ENCODE measurements around the gene JAKMIP1. TPM values are rescaled to one million over a fixed set of nuclear protein-coding genes. Genes with fewer than 3 reads are reported as not detected.

JAKMIP1 gene
- total RNA-seq, 1 experiment from 2014 or later, result not detected

GRCh38 chr4:6188687-6189305, 11.6 kb downstream of the JAKMIP1 start:
- Histone ChIP-seq H3K27me3 (ENCODE audit: insufficient read depth, low read length) (peaks cover 3% of the 10 kb centered on the region; the same call in 1 of the 2 replicates), H2AFZ (ENCODE audit: low read depth, low read length, poor library complexity, severe bottlenecking) (no peak overlapping the region), H3K4me3 (replicated peaks in 1 of 2; ENCODE audit: low read depth in 1 of 2, low read length in 2 of 2) (no peak overlapping the region), H3K27ac (ENCODE audit: low read depth, low read length) (no peak overlapping the region), H3K36me3 (ENCODE audit: control insufficient read depth in 1 of 2, insufficient read depth in 2 of 2, low read length in 2 of 2) (no peaks in the 10 kb centered on the region), H3K9ac (ENCODE audit: low read length) (no peak overlapping the region), H3K4me1 (ENCODE audit: control insufficient read depth in 1 of 2, insufficient read depth in 2 of 2, low read length in 2 of 2) (no peaks in the 10 kb centered on the region), H3K4me2 (ENCODE audit: low read length) (no peak overlapping the region), H3K79me2 (ENCODE audit: insufficient read depth, low read length) (no peaks in the 10 kb centered on the region), H3K9me3 (ENCODE audit: control insufficient read depth in 1 of 2, insufficient read depth in 1 of 2, low read depth in 1 of 2, low read length in 2 of 2) (no peaks in the 10 kb centered on the region), H4K20me1 (ENCODE audit: insufficient read depth) (no peaks in the 10 kb centered on the region), H3K9me2 (ENCODE audit: insufficient read depth) (no peaks in the 10 kb centered on the region)
- intact Hi-C loops (cut with micrococcal nuclease), result no loop called here
- CTCF ChIA-PET, result no interaction called here
- ATAC-seq, result no peak
- TF ChIP-seq SIN3A (IDR thresholded peaks at IDR 0.05; ENCODE audit: low read depth) (no peak), JUND (IDR thresholded peaks at IDR 0.05) (no peak), YY1 (IDR thresholded peaks at IDR 0.05; ENCODE audit: extremely low read depth, insufficient replicate concordance, low read depth, low read length) (no peak)
- TF ChIP-seq, protein P1, sequence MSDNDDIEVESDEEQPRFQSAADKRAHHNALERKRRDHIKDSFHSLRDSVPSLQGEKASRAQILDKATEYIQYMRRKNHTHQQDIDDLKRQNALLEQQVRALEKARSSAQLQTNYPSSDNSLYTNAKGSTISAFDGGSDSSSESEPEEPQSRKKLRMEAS (IDR thresholded peaks at IDR 0.05), result no peak
- BruUV-seq (replicated peaks), result no TSS peak
- POLR2A ChIA-PET, result no interaction called here
- no peak for DNase-seq (ENCODE audit: low read depth, low spot score)
- RAD21 ChIA-PET (ENCODE audit: low non-redundant PET in 1 of 2, low total read pairs in 2 of 2, uncharacterized antibody in 2 of 2, unreplicated experiment in 2 of 2), result no interaction called here

DNA sequence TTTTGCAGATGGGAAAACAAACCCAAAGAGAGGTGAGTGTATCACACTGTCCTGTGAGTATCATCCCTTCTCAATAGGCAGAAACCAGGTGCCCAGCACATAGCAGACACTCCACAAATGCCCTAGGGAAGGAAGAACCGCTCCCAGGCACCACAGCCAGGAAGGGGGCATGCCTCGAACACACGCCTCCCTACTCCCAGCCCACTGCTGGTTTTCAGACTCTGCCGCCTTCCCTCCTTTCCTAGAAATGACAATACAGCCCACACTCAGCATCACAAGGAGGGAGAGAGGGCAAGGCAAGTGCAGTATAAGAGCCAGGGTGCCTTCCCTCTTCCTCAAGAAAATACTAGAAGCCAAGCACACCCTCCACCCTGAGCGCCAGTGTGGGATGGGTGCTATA, 16.2 kb downstream of the JAKMIP1 start:
- no peaks in the 10 kb centered on the region for H3K79me2 ChIP-seq (ENCODE audit: insufficient read depth, low read length)
- TF ChIP-seq POLR2AphosphoS5 (IDR thresholded peaks at IDR 0.05; ENCODE audit: low read depth, low read length) (no peak), JUND (IDR thresholded peaks at IDR 0.05) (no peak)
- TF ChIP-seq, protein P2, sequence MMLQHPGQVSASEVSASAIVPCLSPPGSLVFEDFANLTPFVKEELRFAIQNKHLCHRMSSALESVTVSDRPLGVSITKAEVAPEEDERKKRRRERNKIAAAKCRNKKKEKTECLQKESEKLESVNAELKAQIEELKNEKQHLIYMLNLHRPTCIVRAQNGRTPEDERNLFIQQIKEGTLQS (IDR thresholded peaks at IDR 0.05), result no peak
- POLR2A ChIA-PET, result no interaction called here
- DNase-seq (ENCODE audit: low read depth, low spot score) (no peak), ATAC-seq (no peak)
- no peak overlapping the region for H3K27ac ChIP-seq (ENCODE audit: low read depth, low read length)
- CTCF ChIA-PET, result no interaction called here
- no peaks in the 10 kb centered on the region for H3K9me3 ChIP-seq (ENCODE audit: control insufficient read depth in 1 of 2, insufficient read depth in 1 of 2, low read depth in 1 of 2, low read length in 2 of 2)
- H3K9ac ChIP-seq (ENCODE audit: low read length), result no peak overlapping the region
- H3K4me1 ChIP-seq (ENCODE audit: control insufficient read depth in 1 of 2, insufficient read depth in 2 of 2, low read length in 2 of 2), result no peaks in the 10 kb centered on the region
- intact Hi-C loops (cut with micrococcal nuclease), result no loop called here
- no peak overlapping the region for H3K4me3 ChIP-seq (replicated peaks in 1 of 2; ENCODE audit: low read depth in 1 of 2, low read length in 2 of 2)
- H3K4me2 ChIP-seq (ENCODE audit: low read length), result no peak overlapping the region
- no peaks in the 10 kb centered on the region for H3K36me3 ChIP-seq (ENCODE audit: control insufficient read depth in 1 of 2, insufficient read depth in 2 of 2, low read length in 2 of 2)
- H4K20me1 ChIP-seq (ENCODE audit: insufficient read depth), result no peaks in the 10 kb centered on the region
- H2AFZ ChIP-seq (ENCODE audit: low read depth, low read length, poor library complexity, severe bottlenecking), result no peak overlapping the region
- RAD21 ChIA-PET (ENCODE audit: low non-redundant PET in 1 of 2, low total read pairs in 2 of 2, uncharacterized antibody in 2 of 2, unreplicated experiment in 2 of 2), result no interaction called here
- no TSS peak for BruUV-seq (replicated peaks)
- 0 out of 2 replicates have a peak, but pooled peaks cover 3% of the 10 kb centered on the region for H3K27me3 ChIP-seq (ENCODE audit: insufficient read depth, low read length)
- H3K9me2 ChIP-seq (ENCODE audit: insufficient read depth), result no peaks in the 10 kb centered on the region
